MM.1S (cell line): ENCODE data around the gene PIGB.

Experiments
- EZH2 ChIP-seq: fragments of 300-600 bp; sonication (generic); optimal IDR thresholded peaks from 2 replicates; pipeline ENCODE3; 2017; ENCODE audit warnings: low read depth, mild to moderate bottlenecking, antibody characterized with exemption, low read length, mixed read lengths
- EZH2phosphoT487 ChIP-seq: fragments of 300-600 bp; sonication (generic); IDR thresholded peaks from 2 replicates; pipeline ENCODE4 v1.6.1; 2018; ENCODE audit warnings: antibody characterized with exemption, low read length
- TF ChIP-seq, protein P1 (sequence below): fragments of 300-600 bp; sonication (generic); IDR thresholded peaks from 2 replicates; pipeline ENCODE4 v1.5.1; 2016; ENCODE audit warnings: antibody characterized with exemption, low read length, mixed read lengths

DNA sequence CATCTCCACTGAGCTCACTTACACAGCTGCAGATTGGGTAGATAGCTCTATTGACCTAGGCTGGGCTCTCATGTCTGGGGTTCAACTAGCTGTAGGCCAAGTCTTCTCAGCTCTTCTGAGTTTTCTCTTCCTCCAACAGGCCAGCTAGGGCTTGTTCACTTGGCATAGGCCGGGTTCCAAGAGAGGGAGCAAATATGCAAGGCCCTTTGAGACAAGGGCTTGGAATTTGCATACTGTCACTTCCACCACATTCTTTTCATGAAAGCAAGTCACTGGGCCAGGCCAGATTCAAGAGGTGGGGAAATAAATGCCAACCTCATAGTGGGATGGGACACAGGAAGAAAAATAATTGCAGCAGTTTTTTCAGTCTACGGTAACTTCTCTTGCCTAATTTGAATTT, 25.2 kb downstream of the PIGB start:
- TF ChIP-seq, protein P1, sequence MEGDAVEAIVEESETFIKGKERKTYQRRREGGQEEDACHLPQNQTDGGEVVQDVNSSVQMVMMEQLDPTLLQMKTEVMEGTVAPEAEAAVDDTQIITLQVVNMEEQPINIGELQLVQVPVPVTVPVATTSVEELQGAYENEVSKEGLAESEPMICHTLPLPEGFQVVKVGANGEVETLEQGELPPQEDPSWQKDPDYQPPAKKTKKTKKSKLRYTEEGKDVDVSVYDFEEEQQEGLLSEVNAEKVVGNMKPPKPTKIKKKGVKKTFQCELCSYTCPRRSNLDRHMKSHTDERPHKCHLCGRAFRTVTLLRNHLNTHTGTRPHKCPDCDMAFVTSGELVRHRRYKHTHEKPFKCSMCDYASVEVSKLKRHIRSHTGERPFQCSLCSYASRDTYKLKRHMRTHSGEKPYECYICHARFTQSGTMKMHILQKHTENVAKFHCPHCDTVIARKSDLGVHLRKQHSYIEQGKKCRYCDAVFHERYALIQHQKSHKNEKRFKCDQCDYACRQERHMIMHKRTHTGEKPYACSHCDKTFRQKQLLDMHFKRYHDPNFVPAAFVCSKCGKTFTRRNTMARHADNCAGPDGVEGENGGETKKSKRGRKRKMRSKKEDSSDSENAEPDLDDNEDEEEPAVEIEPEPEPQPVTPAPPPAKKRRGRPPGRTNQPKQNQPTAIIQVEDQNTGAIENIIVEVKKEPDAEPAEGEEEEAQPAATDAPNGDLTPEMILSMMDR: no peak
- TF ChIP-seq EZH2phosphoT487: no peak
- no peak for TF ChIP-seq EZH2
